HepG2 (cell line): ENCODE measurements around the gene SLC16A2. TPM values are rescaled to one million over a fixed set of nuclear protein-coding genes. Genes with fewer than 3 reads are reported as not detected.

Source experiments
- ATAC-seq: fragments of 200-7000 bp; cut with Tn5 transposase; 3 replicates; pipeline ENCODE4 v1.9.1; 2020; ENCODE audit warnings: mild to moderate bottlenecking, moderate library complexity
- BruUV-seq: library from RNA; stranded (reverse); fragments of 400-500 nt; replicated peaks from 2 replicates; lab custom pipeline; 2021; lab: Mats Ljungman, UMichigan
- CTCF ChIA-PET: fragments of 300-600 bp; formaldehyde crosslinking; extraction: SDS; loops from one replicate; lab custom pipeline; 2021; ENCODE audit warnings: low total read pairs, inconsistent platforms, low intra/inter-chr PET ratio; lab: Yijun Ruan, JAX
- POLR2A ChIA-PET: fragments of 350-600 bp; sonication (Branson Sonifier 250); formaldehyde crosslinking; loops from one replicate; lab custom pipeline; 2020; ENCODE audit warnings: antibody characterized with exemption, inconsistent platforms; lab: Yijun Ruan, JAX
- DNase-seq: peaks from one replicate; pipeline ENCODE4 v3.0.0-alpha.2; 2015; ENCODE audit warnings: low spot score
- FAIRE-seq: peaks from 3 replicates; lab custom pipeline; 2011; peaks lifted over from hg19 to GRCh38; lab: Jason Lieb, UNC
- H2AFZ ChIP-seq: one replicate; pipeline ENCODE4 v1.6.1; 2011; ENCODE audit warnings: low read length, inconsistent platforms
- H3K27ac ChIP-seq: fragments of 300-600 bp; 3 replicates; pipeline ENCODE4 v1.8.0; 2011; ENCODE audit warnings: mixed run types, mild to moderate bottlenecking, mixed read lengths, low read length, inconsistent platforms; ENCODE audit not compliant: insufficient read depth; ENCODE audit errors: extremely low read length
- H3K27me3 ChIP-seq, 2 experiments: fragments of 200-600 bp in 1 of 2; 2 replicates in 1 of 2; 3 replicates in 1 of 2; pipeline versions ENCODE4 v1.6.0 to v1.8.0; 2011; ENCODE audit warnings: low read length in 2 of 2, mild to moderate bottlenecking in 2 of 2, moderate library complexity in 2 of 2, inconsistent platforms in 1 of 2; ENCODE audit not compliant: insufficient read depth in 2 of 2, control insufficient read depth in 1 of 2
- H3K36me3 ChIP-seq, 2 experiments: fragments of 200-600 bp in 1 of 2; replicated peaks in 1 of 2; 2 replicates in 1 of 2; 3 replicates in 1 of 2; pipeline versions ENCODE4 v1.5.1 to v1.8.0; 2011; ENCODE audit warnings: low read length in 2 of 2, inconsistent platforms in 1 of 2; ENCODE audit not compliant: insufficient read depth in 2 of 2, control insufficient read depth in 1 of 2
- H3K4me1 ChIP-seq: 2 replicates; pipeline ENCODE4 v1.5.1; 2012; ENCODE audit warnings: low read length, inconsistent platforms; ENCODE audit not compliant: insufficient read depth
- H3K4me2 ChIP-seq: 2 replicates; pipeline ENCODE4 v1.6.0; 2011; ENCODE audit warnings: low read depth, low read length, inconsistent platforms
- H3K4me3 ChIP-seq, 3 experiments: fragments of 200-600 bp in 1 of 3; sonication (generic), shearing (Covaris generic) in 1 of 3; replicated peaks in 1 of 3; 2 replicates each; pipeline ENCODE4 v1.5.1; 2011 to 2016; ENCODE audit warnings: low read length in 3 of 3, inconsistent platforms in 2 of 3, low read depth in 2 of 3, mild to moderate bottlenecking in 2 of 3, control low read depth in 1 of 3, mixed read lengths in 1 of 3; ENCODE audit not compliant: insufficient read depth in 1 of 3
- H3K79me2 ChIP-seq: one replicate; pipeline ENCODE4 v1.6.1; 2011; ENCODE audit warnings: low read length, inconsistent platforms; ENCODE audit not compliant: insufficient read depth
- H3K9ac ChIP-seq: 2 replicates; pipeline ENCODE4 v1.6.0; 2011; ENCODE audit warnings: mild to moderate bottlenecking, low read depth, low read length, inconsistent platforms; ENCODE audit not compliant: insufficient read depth
- H3K9me3 ChIP-seq: 2 replicates; pipeline ENCODE4 v1.5.1; 2012; ENCODE audit warnings: mild to moderate bottlenecking, low read length
- H4K20me1 ChIP-seq: 2 replicates; pipeline ENCODE4 v1.6.0; 2011; ENCODE audit warnings: inconsistent platforms, mild to moderate bottlenecking, low read length, moderate library complexity; ENCODE audit not compliant: insufficient read depth
- ARID3A ChIP-seq: IDR thresholded peaks from 2 replicates; pipeline ENCODE4 v1.6.1; 2012; ENCODE audit warnings: low read depth, low read length, improper control_type of control experiment
- GLMP ChIP-seq: sonication (generic); formaldehyde crosslinking; IDR thresholded peaks from 2 replicates; pipeline ENCODE4 v1.9.0; 2021; ENCODE audit warnings: missing genetic modification reagents, mild to moderate bottlenecking, borderline replicate concordance
- HNF4A ChIP-seq: sonication (generic); formaldehyde crosslinking; IDR thresholded peaks from 2 replicates; pipeline ENCODE4 v1.4.0; 2020; ENCODE audit warnings: missing genetic modification reagents
- SOX13 ChIP-seq, 3 experiments: fragments of 450-650 bp in 1 of 3; sonication (generic) in 1 of 3; formaldehyde crosslinking in 1 of 3; IDR thresholded peaks in 2 of 3; conservative IDR thresholded peaks in 1 of 3; 2 replicates each; pipeline versions ENCODE4 v1.5.0 to v1.6.1; 2016 to 2020; ENCODE audit warnings: antibody characterized with exemption in 1 of 3, mild to moderate bottlenecking in 1 of 3, missing compliant biosample characterization in 1 of 3, missing genetic modification reagents in 1 of 3, moderate library complexity in 1 of 3
- TSC22D2 ChIP-seq: sonication (generic); formaldehyde crosslinking; IDR thresholded peaks from 2 replicates; pipeline ENCODE4 v1.5.1; 2020; ENCODE audit warnings: missing genetic modification reagents, mild to moderate bottlenecking, borderline replicate concordance
- WGBS: methylation state at CpG from one replicate; pipeline ENCODE4 v1.1.6; 2017; ENCODE audit warnings: low lambda C conversion rate; 5-methylcytosine and 5-hydroxymethylcytosine counted together
- in situ Hi-C: cut with HindIII; loops from 2 replicates; pipeline ENCODE4 v1.10.0; 2017; ENCODE audit warnings: low pct_unique_long_range_greater_than_20kb; ENCODE audit not compliant: extremely low pct_ligation_motif_present
- intact Hi-C: fragments of 100-400 bp; cut with micrococcal nuclease; formaldehyde crosslinking; loops from one replicate; pipeline ENCODE4 v1.10.0; 2022; ENCODE audit not compliant: unreplicated experiment
- polyA plus RNA-seq, 8 experiments: library from polyadenylated mRNA; depleted of rRNA in 3 of 8; stranded (reverse) in 7 of 8; unstranded in 1 of 8; fragments of >200 nt; fragmentation: Illumina TruSeq in 4 of 8; extraction: Trizol in 4 of 8; gene quantifications; 2 replicates each; pipeline versions ENCODE4 v1.2.1 to v1.2.3, GENCODE V29; 2011 to 2016; ENCODE audit warnings: low read depth in 4 of 8, missing spikeins in 1 of 8, mixed read lengths in 1 of 8; ENCODE audit not compliant: insufficient read depth in 1 of 8
- total RNA-seq, 5 experiments: library from RNA; depleted of rRNA; stranded (reverse); fragments of >200 nt; fragmentation: Illumina TruSeq; extraction: Trizol; gene quantifications; 2 replicates each; pipeline ENCODE4 v1.2.3, GENCODE V29; 2016; ENCODE audit warnings: low read depth in 1 of 5

SLC16A2 gene
- total and polyA plus RNA-seq, 2 of the 13 experiments (the other 11 are each of a cell fraction or from before 2014, with no cell fraction given) = 0.07 to 0.08 TPM

GRCh38 chrX:74500067-74500466 is 78.8 kb downstream of the SLC16A2 start (continued):
- no peak for TF ChIP-seq HNF4A (CRISPR knock-in tag)
- no peak for TF ChIP-seq SOX13 (IDR thresholded peaks at IDR 0.05)
- no peak for TF ChIP-seq SOX13 (CRISPR knock-in tag; conservative IDR thresholded peaks at IDR 0.05 in 1 of 2, IDR thresholded peaks at IDR 0.05 in 1 of 2)
- TF ChIP-seq, all 625 proteins: peak for 0

- H3K27ac ChIP-seq = no peak overlapping the region
- 48% methylated on average over 4 of the region's 4 CpGs for WGBS
- ATAC-seq = no peak
- POLR2A ChIA-PET = no interaction called here
- no peaks in the 10 kb centered on the region for H3K79me2 ChIP-seq
- H3K4me2 ChIP-seq = no peak overlapping the region
- intact Hi-C loops = no loop called here
- CTCF ChIA-PET = no interaction called here
- H3K4me1 ChIP-seq = no peaks in the 10 kb centered on the region
- DNase-seq = no peak
- H3K36me3 ChIP-seq = no peaks in the 10 kb centered on the region
- FAIRE-seq = no peak
- no peaks in the 10 kb centered on the region for H4K20me1 ChIP-seq
- H3K9ac ChIP-seq = no peak overlapping the region
- TF ChIP-seq GLMP = no peak
- no peak for TF ChIP-seq ARID3A
- TF ChIP-seq TSC22D2 (CRISPR knock-in tag) = no peak
- no peaks in the 10 kb centered on the region for H3K27me3 ChIP-seq
- no TSS peak for BruUV-seq
- H3K9me3 ChIP-seq = no peaks in the 10 kb centered on the region
- in situ Hi-C loops = no loop called here
- no peak overlapping the region for H2AFZ ChIP-seq
- H3K4me3 ChIP-seq = no peak overlapping the region
These were observed 79.3 kb downstream of the SLC16A2 start for GRCh38 chrX:74500555-74500954.
